ENCODE measurements around the gene CYP4X1.
"Not testable (repeated sequence)": the region's sequence is repeated elsewhere in the genome, so short reads cannot be mapped to it uniquely, and the experiment has no call there.

Gene CYP4X1

DNA sequence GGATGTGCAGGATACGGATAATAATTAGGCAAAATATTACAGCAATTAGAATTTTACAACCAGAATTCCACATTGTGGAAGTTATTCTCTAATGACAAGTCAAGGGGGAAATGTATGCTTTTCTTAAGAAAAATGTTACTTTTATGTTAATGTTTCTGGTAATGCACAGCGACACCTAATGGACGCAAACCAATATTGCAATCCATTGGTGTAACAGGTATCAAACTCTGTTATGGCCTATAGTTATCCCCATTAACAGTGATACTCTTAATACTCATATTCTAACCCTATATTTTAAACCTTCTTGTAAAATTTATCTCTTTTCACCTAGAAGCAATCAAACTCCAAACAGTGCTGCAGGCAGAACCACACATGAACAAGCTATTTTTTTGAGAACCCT, 65.9 kb downstream of the CYP4X1 start:
- DNase-seq: peak; percentile 1

DNA sequence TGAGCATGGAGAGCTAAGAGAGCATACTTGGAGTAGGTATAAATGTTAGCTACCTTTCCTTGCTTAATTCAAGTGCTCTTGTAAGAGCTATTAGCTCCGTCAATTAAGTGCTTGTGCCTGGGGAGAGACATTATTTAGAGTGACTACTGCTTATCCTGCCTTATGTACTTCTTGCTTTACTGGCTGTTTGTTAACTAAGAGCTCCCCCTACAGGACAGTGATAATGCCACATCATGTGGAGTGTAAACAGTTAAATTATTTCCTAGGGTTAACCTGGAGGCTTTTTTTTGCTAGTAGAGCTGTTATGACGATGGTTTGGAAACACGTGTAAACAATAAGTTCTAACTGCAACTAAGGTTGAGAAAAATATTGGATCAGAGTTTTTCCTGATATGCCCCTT, 68.0 kb downstream of the CYP4X1 start:
- not testable (repeated sequence) for DNase-seq
